Epithelial cell of esophagus (primary cell): ENCODE results near the gene SSX2IP.
"Not testable (repeated sequence)": the region's sequence is repeated elsewhere in the genome, so short reads cannot be mapped to it uniquely, and the experiment has no call there.

Experiments used
- DNase-seq: peaks from one replicate; pipeline ENCODE4 v3.0.0; 2010; ENCODE audit warnings: low read depth
- H3K4me3 ChIP-seq: 2 replicates; pipeline ENCODE4 v1.5.1; 2011; ENCODE audit warnings: mild to moderate bottlenecking, low read length, control low read depth
- CTCF ChIP-seq: IDR thresholded peaks from 2 replicates; pipeline ENCODE4 v1.5.1; 2011; ENCODE audit warnings: low read depth, mild to moderate bottlenecking, low read length, control low read depth, inconsistent platforms; ENCODE audit not compliant: insufficient read depth; ENCODE audit errors: missing control alignments

SSX2IP gene

DNA sequence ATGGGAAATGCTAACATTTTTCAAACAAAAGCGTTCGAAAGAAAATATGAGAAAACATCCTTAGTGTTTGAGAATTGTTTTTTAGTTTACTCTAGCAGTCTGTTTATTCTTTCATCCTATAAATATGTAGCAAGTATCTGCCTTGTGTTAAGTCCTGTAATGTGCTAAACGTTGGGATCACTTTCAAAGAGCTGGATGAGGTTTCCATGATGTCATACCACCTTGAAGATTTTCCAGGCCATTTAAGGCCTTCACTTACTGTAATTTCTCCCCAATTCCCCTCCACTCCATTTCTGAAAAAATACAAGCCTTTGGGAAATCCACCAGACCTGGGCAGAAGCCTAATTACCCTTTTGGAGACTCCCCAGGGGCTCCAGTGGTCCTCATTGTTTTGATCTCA, 91.8 kb downstream of the SSX2IP start:
- no peak for TF ChIP-seq CTCF
- no peak overlapping the region for H3K4me3 ChIP-seq
- no peak for DNase-seq

DNA sequence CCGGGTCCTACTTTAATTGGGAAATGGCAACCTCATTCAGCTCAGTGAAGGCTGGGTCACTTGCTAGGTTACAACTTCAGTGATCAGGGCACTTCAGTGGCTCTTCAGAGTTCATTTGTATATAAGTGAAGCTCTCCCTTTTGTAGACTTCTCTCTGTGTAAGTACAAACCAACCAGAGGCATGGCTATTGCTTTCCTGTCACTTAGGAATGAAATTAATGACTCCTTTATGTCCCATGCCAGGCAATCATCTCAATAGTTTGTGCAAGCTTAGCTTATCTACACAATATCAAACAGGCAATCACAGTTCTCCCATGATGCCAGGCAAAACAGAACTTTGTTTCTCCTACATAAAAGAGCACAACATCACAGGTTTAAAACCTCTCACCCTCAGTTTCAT, 93.2 kb downstream of the SSX2IP start:
- H3K4me3 ChIP-seq, result no peak overlapping the region
- TF ChIP-seq CTCF, result no peak
- DNase-seq, result no peak

DNA sequence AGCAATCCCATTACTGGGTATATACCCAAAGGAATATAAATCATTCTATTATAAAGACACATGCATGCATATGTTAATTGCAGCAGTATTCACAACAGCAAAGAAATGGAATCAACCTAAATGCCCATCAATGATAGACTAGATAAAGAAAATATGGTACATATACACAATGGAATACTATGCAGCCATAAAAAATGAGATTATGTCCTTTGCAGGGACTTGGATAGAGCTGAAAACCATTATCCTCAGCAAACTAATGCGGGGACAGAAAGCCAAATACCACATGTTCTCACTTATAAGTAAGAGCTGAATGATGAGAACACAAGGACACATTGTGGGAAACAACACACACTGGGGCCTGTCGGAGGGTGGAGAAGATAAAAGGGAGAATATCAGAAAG, 95.3 kb downstream of the SSX2IP start:
- not testable (repeated sequence) for H3K4me3 ChIP-seq, DNase-seq
